Ureter (tissue), 1 donor: ENCODE measurements around the gene DCAF11. TPM values are rescaled to one million over a fixed set of nuclear protein-coding genes. Genes with fewer than 3 reads are reported as not detected.

Experiments
- DNase-seq: peaks from one replicate; pipeline ENCODE4 v3.0.0-alpha.2; 2020; ENCODE audit warnings: low spot score
- total RNA-seq: library from RNA; stranded (reverse); gene quantifications from one replicate; pipeline ENCODE4 v1.2.4, GENCODE V29; 2023
- donor health status: DM: yes; HTN: yes; CAD: no.

The DCAF11 gene
- total RNA-seq, 1 donor from 2014 or later = 65.7 TPM

DNA sequence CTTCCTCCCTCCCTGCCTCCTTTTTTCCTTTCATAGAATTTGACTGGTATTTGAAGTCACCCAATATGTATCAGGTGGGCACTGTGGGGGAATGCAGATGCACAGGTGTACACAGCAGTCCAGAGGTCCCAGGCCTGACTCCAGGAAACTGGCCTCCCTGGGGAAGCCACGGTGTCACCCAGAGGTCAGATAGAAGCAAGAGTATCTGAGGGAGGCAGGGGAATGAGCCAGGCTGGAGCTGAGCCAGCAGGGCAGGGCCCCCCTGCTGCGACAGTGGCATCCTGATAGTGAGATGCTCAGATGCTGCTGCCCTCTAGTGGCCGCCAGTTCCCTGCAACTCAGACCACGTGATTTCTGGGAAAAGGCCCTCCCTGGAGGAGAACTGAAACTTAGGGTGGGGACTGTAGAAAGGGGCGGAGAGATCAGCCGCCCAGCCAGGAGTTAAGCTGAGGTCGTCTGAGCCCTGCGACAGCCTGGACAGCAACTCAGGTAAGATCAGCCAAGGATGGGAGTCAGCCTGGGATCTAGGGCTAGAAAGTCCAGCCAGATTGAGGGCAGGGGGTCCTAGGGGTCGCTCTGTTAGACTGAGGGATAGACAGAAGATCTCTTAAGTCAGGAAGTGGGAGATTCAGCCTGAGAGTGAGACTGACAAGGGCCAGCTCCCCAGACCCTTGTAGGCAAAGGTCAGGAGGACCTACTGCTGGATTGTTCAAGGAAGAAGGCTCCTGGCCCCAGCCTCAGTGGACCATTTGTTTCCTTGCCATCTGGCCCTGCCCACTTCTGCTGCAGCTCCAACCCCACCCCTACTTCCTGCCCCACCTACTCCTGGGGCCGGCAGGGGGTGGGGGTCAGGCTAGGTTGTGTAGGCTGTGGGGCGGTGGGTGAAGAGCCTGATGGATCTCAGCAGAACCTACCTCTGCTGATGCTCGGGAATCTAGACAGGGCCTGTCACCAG lies 46.5 kb downstream of the DCAF11 start, which contains the start of gene IRF9:
IRF9 (plus strand) TSS at position 416 of the 955 bp plus-strand sequence. CDS start 880 bp downstream, outside the sequence.
- DNase-seq = peak; percentile 98

DNA sequence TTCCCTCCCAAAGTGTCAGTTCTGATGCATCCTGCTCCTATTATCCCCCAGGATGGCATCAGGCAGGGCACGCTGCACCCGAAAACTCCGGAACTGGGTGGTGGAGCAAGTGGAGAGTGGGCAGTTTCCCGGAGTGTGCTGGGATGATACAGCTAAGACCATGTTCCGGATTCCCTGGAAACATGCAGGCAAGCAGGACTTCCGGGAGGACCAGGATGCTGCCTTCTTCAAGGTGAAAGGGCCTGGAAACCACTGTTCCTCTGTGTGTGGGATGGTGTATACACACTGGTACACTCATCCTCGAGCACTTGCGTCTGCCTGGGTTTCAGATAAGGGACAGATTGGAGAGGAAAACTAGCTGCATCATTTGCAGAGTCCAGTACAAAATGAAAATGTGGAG lies 47.5 kb downstream of the DCAF11 start:
- no peak for DNase-seq

DNA sequence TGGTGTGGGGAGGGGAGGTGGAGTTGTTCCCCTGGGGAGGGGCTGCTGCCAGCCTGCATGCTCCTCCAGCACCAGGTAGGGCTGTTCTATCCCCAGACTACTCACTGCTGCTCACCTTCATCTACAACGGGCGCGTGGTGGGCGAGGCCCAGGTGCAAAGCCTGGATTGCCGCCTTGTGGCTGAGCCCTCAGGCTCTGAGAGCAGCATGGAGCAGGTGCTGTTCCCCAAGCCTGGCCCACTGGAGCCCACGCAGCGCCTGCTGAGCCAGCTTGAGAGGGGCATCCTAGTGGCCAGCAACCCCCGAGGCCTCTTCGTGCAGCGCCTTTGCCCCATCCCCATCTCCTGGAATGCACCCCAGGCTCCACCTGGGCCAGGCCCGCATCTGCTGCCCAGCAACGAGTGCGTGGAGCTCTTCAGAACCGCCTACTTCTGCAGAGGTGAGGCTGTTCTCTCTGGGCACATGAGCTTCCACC lies 50.0 kb downstream of the DCAF11 start:
- no peak for DNase-seq

DNA sequence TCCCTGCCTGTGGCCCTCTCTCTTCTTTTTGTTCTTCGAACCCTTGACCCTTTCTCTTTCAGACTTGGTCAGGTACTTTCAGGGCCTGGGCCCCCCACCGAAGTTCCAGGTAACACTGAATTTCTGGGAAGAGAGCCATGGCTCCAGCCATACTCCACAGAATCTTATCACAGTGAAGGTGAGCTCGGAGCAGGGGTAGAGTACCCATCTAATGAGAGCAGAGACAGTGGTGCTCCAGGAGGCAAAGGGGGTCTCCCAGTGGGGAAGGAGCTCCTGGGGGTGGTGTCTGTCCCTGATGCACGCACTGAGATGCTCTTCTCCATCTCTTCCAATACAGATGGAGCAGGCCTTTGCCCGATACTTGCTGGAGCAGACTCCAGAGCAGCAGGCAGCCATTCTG lies 51.2 kb downstream of the DCAF11 start:
- no peak for DNase-seq

DNA sequence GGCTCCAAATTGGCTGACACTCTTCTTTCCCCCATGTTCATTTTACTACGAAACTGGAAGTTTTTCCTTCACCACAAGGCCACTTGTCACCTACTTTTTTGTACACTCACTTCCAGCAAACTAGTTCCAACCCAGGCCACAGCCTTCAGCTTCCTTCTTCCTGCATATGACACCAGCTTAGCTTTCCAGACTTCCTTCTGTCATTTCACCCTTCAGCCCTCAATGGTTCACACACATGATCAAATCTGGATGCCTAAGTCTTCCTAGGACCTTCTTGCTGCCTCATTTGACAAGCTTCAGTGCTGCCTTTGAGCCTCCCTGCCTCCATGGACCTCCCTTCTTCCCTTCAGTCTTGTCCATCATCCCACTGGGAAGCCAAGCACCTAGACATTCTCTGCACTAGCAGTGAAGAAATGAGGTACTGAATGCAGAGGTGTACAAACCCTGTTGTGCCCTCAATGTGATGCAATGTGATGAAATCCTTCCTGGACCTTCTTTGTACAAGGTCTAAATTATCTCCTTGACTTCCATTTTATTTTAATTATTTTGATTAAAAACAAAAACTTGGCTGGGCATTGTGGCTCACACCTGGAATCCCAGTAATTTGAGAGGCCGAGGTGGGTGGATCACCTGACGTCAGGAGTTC lies 53.0 kb downstream of the DCAF11 start:
- no peak for DNase-seq

DNA sequence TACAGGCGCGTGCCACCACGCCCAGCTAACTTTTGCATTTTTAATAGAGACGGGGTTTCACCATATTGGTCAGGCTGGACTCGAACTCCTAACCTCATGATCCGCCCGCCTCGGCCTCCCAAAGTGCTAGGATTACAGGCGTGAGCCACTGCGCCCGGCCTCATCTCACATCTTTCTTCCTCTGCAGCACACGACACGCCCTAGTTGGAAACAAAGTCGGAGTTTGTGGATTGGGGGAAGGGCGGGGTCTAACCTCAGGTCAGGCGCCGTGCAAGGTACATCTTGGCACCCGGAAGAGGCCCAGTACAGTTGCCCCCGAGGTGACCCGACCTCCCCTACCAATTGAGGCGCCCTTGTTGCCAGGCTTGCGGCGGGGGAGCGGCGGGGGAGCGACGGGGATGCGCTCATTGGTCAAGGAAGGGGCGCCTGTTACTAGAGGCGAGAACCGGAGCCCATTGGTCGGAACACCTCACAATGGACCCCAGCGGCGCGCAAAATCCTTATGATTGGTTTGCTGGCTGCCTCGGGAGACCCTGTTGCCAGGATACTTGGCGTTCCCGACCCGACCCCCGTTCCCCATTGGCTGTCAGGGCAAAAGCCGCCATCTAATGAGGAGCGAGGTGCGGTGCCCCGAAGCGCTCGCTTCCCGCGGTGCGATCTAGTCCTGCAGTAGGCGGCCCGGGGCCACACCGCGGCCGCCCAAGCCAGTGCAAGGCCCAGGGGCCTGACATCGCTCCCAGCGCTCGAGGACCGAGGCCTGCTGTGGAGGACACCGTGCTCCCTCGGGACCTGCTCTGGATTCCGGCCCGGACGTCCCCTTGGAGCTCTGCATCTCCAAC lies 57.1 kb downstream of the DCAF11 start, which contains the start of gene REC8:
REC8 (plus strand) TSS at position 659 of the 839 bp plus-strand sequence. CDS start 473 bp downstream, outside the sequence.
- DNase-seq = peak; percentile 81

DNA sequence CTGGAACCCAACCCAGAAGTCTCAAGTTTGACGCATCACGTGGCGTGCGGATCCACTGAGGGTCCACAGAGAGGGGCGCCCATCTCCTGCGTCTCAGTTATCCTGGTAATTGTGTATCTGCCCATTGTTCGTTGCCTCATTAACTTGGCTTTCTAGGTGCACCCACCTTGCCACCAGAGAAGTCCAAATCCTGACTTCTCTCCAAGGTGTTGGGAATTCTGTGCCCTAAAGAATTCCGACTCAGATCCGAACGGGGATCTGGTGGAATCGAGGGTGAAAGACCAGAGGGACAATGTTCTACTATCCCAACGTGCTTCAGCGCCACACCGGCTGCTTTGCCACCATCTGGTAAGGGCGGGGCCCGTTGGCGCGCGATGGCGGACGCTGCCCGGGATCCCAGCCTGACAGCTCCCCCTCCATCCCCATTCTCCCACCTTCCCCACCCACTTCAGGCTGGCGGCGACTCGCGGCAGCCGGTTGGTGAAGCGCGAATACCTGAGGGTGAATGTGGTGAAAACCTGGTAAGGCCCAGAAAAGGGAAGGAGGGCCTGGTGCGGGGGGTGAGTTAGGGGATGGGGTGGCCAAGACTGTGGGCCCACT lies 57.8 kb downstream of the DCAF11 start:
- no peak for DNase-seq

DNA sequence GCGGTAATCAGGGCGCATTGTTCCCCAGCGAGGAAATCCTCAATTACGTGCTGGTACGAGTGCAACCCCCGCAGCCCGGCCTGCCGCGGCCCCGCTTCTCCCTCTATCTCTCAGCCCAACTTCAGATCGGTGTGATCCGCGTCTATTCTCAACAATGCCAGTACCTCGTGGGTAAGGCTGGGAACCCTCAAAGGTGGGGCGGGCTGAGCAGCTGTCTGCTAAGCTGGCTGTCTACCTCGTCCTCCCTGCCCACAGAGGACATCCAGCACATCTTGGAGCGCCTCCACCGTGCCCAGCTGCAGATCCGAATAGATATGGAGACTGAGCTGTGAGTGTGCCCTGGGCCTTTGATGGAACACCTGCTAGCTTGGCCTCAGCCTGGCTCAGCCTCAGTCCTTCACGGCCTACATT lies 58.3 kb downstream of the DCAF11 start:
- no peak for DNase-seq

Other genes with a start within 250 kb of the DCAF11 start
- 21.2 TPM for gene DHRS4, start 161.0 kb upstream of the DCAF11 start, total RNA-seq
- 30.3 TPM for gene DHRS4L2, start 125.8 kb upstream of the DCAF11 start, total RNA-seq
- 1.3 TPM for gene CARMIL3, start 62.8 kb upstream of the DCAF11 start, total RNA-seq
- 1.5 TPM for gene CPNE6, start 43.2 kb upstream of the DCAF11 start, total RNA-seq
- gene PCK2, start 20.5 kb upstream of the DCAF11 start, total RNA-seq = 116 TPM
- gene NRL, start 172 bp downstream of the DCAF11 start, total RNA-seq = 3.9 TPM
- gene FITM1, start 15.9 kb downstream of the DCAF11 start, total RNA-seq = 0.55 TPM
- gene PSME1, start 21.4 kb downstream of the DCAF11 start, total RNA-seq = 227 TPM
- gene EMC9, start 26.8 kb downstream of the DCAF11 start, total RNA-seq = 25.7 TPM
- 213 TPM for gene PSME2, start 31.8 kb downstream of the DCAF11 start, total RNA-seq
- gene RNF31, start 32.7 kb downstream of the DCAF11 start, total RNA-seq = 86.6 TPM
- 101 TPM for gene IRF9, start 46.5 kb downstream of the DCAF11 start, total RNA-seq
- 12.6 TPM for gene REC8, start 57.3 kb downstream of the DCAF11 start, total RNA-seq
- gene IPO4, start 74.0 kb downstream of the DCAF11 start, total RNA-seq = 69.1 TPM
- gene TM9SF1, start 80.7 kb downstream of the DCAF11 start, total RNA-seq = 42.9 TPM
- gene TSSK4, start 90.9 kb downstream of the DCAF11 start, total RNA-seq = 2.1 TPM
- 58.6 TPM for gene CHMP4A, start 98.7 kb downstream of the DCAF11 start, total RNA-seq
- 17.0 TPM for gene MDP1, start 101.3 kb downstream of the DCAF11 start, total RNA-seq
- 159 TPM for gene NEDD8, start 117.6 kb downstream of the DCAF11 start, total RNA-seq
- 78.7 TPM for gene GMPR2, start 118.2 kb downstream of the DCAF11 start, total RNA-seq
- gene TINF2, start 127.8 kb downstream of the DCAF11 start, total RNA-seq = 82.5 TPM
- gene TGM1, start 148.4 kb downstream of the DCAF11 start, total RNA-seq = 7.7 TPM
- 36.1 TPM for gene RABGGTA, start 156.8 kb downstream of the DCAF11 start, total RNA-seq
- gene DHRS1, start 185.0 kb downstream of the DCAF11 start, total RNA-seq = 28.7 TPM
- 36.5 TPM for gene NOP9, start 185.1 kb downstream of the DCAF11 start, total RNA-seq
- 11.1 TPM for gene CIDEB, start 193.2 kb downstream of the DCAF11 start, total RNA-seq
- 8.2 TPM for gene LTB4R2, start 195.4 kb downstream of the DCAF11 start, total RNA-seq
- gene LTB4R, start 196.7 kb downstream of the DCAF11 start, total RNA-seq = 9.6 TPM
- gene ADCY4, start 220.3 kb downstream of the DCAF11 start, total RNA-seq = 61.7 TPM
- 22.4 TPM for gene RIPK3, start 225.2 kb downstream of the DCAF11 start, total RNA-seq